HCEC 1CT (cell line): Measurements from ENCODE around the gene ADK.
"Not testable (repeated sequence)": the region's sequence is repeated elsewhere in the genome, so short reads cannot be mapped to it uniquely, and the experiment has no call there.

Experiments used
- DNase-seq: peaks from one replicate; pipeline ENCODE4 v3.0.0-alpha.2; 2017

The ADK gene

DNA sequence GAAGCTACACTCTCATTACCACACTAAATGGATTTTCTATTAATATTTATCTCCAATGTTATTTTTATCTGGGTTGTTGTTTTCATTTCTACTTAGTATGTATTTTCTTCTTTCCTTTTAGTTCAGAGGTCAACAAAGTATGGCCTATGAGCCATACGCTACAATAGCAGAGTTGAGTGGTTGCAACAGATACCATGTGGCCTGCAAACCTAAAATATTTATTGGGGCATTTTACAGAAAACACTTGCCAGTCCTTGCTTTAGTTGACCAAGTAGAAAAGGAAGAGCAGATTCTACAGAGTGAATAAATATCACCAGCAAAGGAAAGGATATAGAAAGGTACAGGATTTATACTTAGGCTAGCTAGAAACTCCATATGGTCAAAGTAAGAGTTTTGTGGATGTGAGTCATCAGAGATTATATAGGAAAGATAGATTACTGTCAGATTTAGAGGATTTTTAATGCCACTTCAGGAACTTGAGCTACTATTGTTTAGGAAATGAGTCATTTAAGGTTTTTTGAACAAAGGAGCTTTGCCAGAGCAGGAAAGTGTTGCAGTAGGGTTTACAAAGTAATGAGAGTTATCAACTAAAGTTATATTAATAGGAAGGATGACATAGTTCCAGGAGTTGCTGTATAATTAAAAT lies 352.1 kb downstream of the ADK start:
- DNase-seq: peak; percentile 75

GRCh38 chr10:74507951-74508350 lies 356.9 kb downstream of the ADK start:
- no peak for DNase-seq

DNA sequence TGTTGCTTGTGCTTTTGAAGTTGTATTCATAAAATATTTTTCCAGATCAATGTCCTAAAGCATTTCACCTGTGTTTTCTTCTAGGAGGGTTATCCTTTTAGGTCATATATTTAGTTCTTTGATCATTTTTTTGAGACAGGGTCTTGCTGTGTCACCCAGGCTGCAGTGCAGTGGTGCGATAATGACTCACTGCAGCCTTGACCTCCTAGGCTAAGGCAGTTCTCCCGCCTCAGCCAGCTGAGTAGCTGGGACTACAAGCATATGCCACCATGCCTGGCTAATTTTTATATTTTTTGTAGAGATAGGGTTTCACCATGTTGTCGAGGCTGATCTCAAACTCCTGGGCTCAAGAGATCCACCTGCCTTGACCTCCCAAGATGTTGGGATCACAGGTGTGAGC lies 359.6 kb downstream of the ADK start:
- no peak for DNase-seq

- DNase-seq: no peak
Observed at GRCh38 chr10:74511051-74511450, 360.0 kb downstream of the ADK start.

GRCh38 chr10:74514322-74514721 lies 363.3 kb downstream of the ADK start:
- DNase-seq: no peak

DNA sequence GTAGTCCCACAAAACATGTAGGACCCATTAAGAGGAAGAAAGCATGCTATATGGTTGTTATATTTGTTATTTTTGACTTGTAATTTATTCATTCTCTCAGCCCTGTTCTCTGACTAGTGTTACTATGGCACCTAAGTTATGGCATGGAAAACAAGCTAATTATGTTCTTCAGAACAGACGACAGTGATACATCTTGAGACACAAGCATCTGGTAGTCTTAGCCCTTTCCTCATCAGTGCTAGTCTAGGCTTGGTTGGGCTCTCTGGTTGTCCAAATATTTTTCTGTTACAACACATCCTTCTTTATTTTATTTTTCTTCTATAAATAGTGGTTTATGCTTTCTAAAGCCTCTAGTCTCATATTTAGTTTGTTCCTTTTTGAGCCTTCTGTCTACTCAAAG lies 367.0 kb downstream of the ADK start:
- no peak for DNase-seq

- no peak for DNase-seq
Observed at GRCh38 chr10:74521526-74521925, 370.5 kb downstream of the ADK start.

DNA sequence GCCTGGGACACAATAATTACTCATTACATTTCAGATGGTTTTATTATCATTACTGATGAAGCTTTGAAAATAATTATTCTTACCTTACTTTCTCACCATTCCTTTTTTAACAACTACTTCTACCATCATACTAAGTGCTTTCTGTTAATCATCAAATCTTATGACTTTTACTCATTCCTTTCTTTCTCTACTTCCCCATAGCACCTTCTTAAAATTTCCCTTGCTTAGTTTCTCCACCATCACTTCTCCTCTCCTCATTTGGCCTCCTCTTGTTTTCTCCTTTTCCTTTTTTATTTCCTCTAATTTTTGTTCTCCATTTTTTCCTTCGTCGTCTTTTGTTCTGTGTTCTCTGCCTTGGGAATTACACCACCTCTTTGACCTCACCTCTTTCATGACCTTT lies 372.2 kb downstream of the ADK start:
- no peak for DNase-seq

- no peak for DNase-seq
Observed at GRCh38 chr10:74525885-74526284, 374.9 kb downstream of the ADK start.

- not testable (repeated sequence) for DNase-seq
Observed at GRCh38 chr10:74527611-74528010, 376.6 kb downstream of the ADK start.

- DNase-seq: no peak
Observed at GRCh38 chr10:74529205-74529604, 378.2 kb downstream of the ADK start.

- DNase-seq: no peak
Observed at GRCh38 chr10:74530981-74531380, 380.0 kb downstream of the ADK start.

DNA sequence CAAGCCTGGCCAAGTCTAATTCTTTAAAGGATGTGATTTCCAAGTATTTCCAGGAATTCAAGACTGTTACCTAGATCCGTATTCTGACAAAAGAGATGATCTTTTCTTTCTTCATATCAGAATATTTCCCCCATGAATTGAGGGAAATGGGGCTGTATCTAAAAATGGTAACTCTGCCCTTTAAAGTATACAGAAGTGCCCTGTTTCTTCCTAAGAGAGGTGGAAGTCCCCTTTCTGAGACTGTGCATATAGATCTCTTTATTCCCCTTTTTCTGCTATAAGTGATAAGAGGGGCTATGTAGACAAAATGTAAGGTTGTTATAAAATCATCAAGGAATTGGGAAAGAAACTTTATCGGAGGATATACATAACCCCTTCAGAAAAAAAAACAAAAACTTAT lies 388.3 kb downstream of the ADK start:
- no peak for DNase-seq

- no peak for DNase-seq
Observed at GRCh38 chr10:74541375-74541774, 390.4 kb downstream of the ADK start.

- peak; percentile 77 for DNase-seq
Observed at GRCh38 chr10:74542077-74542476, 391.1 kb downstream of the ADK start.

- DNase-seq: no peak
Observed at GRCh38 chr10:74543276-74543675, 392.3 kb downstream of the ADK start.

GRCh38 chr10:74544106-74544505 lies 393.1 kb downstream of the ADK start:
- DNase-seq: no peak

GRCh38 chr10:74548676-74549075 lies 397.7 kb downstream of the ADK start:
- no peak for DNase-seq

- DNase-seq: no peak
Observed at GRCh38 chr10:74556072-74556705, 405.2 kb downstream of the ADK start.

DNA sequence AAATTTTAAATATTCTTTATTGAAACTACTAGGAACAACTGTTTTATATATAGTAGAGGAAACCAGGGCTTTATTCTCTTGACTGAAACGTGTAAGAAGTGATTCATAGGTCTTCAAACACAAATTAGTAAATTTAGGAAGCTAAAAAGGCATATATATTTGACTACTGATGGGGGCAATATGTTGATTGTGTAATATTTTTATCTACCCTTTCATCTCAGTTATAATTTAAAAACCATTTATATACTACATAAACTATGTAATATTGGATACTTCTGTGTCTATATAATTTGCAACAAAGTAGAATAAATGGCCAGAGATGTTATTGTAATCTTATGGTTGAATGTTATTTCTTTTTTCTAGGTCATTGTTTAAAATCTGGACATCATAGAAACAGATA lies 406.1 kb downstream of the ADK start:
- DNase-seq: no peak

- no peak for DNase-seq
Observed at GRCh38 chr10:74558403-74558802, 407.4 kb downstream of the ADK start.

DNA sequence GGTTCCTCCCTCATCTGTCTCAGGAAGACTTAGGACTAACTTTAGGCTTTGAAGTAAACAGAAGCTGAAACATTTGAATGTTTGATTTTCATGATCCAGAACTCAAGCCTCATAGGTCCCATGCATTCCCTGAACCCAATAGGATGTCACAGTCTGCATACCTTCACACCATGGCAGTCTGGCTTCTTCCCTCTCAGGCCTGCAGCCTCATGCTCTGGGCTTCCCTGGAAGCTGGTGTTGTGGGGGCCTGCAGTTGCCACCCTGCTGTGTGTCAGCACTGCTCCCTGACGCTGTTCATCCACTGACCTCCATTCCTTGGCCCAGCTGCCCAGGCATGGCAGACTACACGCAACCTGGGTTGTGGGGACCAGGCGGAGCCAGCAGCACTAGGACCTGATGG lies 407.9 kb downstream of the ADK start:
- DNase-seq: no peak

DNA sequence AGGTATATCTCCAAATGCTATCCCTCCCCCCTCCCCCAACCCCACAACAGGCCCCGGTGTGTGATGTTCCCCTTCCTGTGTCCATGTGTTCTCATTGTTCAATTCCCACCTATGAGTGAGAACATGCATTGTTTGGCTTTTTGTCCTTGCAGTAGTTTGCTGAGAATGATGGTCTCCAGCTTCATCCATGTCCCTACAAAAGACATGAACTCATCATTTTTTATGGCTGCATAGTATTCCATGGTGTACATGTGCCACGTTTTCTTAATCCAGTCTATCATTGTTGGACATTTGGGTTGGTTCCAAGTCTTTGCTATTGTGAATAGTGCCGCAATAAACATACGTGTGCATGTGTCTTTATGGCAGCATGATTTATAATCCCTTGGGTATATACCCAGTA lies 417.9 kb downstream of the ADK start:
- not testable (repeated sequence) for DNase-seq

DNA sequence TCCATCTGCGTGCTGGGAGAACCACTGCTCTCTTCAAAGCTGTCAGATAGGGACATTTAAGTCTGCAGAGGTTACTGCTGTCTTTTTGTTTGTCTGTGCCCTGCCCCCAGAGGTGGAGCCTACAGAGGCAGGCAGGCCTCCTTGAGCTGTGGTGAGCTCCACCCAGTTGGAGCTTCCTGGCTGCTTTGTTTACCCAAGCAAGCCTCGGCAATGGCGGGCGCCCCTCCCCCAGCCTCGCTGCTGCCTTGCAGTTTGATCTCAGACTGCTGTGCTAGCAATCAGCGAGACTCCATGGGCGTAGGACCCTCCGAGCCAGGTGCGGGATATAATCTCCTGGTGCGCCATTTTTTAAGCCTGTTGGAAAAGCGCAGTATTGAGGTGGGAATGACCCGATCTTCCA lies 422.5 kb downstream of the ADK start:
- not testable (repeated sequence) for DNase-seq

- no peak for DNase-seq
Observed at GRCh38 chr10:74575191-74575720, 424.2 kb downstream of the ADK start.
